Lower lobe of right lung (tissue), 2 donors: ENCODE measurements around the gene UTP4. TPM values are rescaled to one million over a fixed set of nuclear protein-coding genes. Genes with fewer than 3 reads are reported as not detected.

Source experiments
- ATAC-seq, 2 donors: fragments of 200-7000 bp; cut with Tn5 transposase; one replicate each; pipeline ENCODE4 v1.9.1; 2020 to 2022; ENCODE audit warnings: mild to moderate bottlenecking in 2 of 2, moderate library complexity in 2 of 2
- DNase-seq: peaks from one replicate; pipeline ENCODE4 v3.0.0-alpha.2; 2020
- H3K27ac ChIP-seq: fragments of 200-600 bp; one replicate; pipeline ENCODE4 v1.8.0; 2022
- H3K27me3 ChIP-seq: fragments of 200-600 bp; one replicate; pipeline ENCODE4 v1.8.0; 2022; ENCODE audit warnings: low read depth
- H3K36me3 ChIP-seq: fragments of 200-600 bp; one replicate; pipeline ENCODE4 v1.8.0; 2022; ENCODE audit warnings: mild to moderate bottlenecking
- H3K4me1 ChIP-seq: fragments of 200-600 bp; one replicate; pipeline ENCODE4 v1.8.0; 2022
- H3K4me3 ChIP-seq: fragments of 200-600 bp; one replicate; pipeline ENCODE4 v1.8.0; 2022; ENCODE audit warnings: mild to moderate bottlenecking
- H3K9me3 ChIP-seq: fragments of 200-600 bp; one replicate; pipeline ENCODE4 v1.8.0; 2022
- CTCF ChIP-seq: fragments of 200-600 bp; IDR thresholded peaks from one replicate; pipeline ENCODE4 v1.8.0; 2022; ENCODE audit warnings: antibody characterized with exemption, mild to moderate bottlenecking
- intact Hi-C: fragments of 100-400 bp; cut with DNase I; formaldehyde crosslinking; loops from one replicate; pipeline ENCODE4 v1.11.0; 2022
- total RNA-seq: library from RNA; stranded (reverse); fragmentation: NEBNext Ultra II Directional; extraction: Animal tissue kit (Norgen Biotek cat#: 25700); gene quantifications from one replicate; pipeline ENCODE4 v1.2.1, GENCODE V29; 2021
- donor health status: DM: no; HTN: yes; CAD: no; lungs with severe emphysema.

UTP4 gene
- total RNA-seq, 1 donor from 2014 or later = 26.4 TPM

GRCh38 chr16:69150146-69150865 is 17.9 kb downstream of the UTP4 start:
- H3K27ac ChIP-seq = no peak overlapping the region
- no peaks in the 10 kb centered on the region for H3K9me3 ChIP-seq
- peak; percentile 89 to 91 for ATAC-seq
- peaks cover 90% of the 10 kb centered on the region for H3K36me3 ChIP-seq
- intact Hi-C loops = loop anchor here (5.0 kb wide), 1 partner anchor 137 kb away; no protein-coding TSS in a partner anchor
- no peak for DNase-seq
- H3K27me3 ChIP-seq = no peaks in the 10 kb centered on the region
- TF ChIP-seq CTCF = peak; percentile 79
- H3K4me1 ChIP-seq = no peaks in the 10 kb centered on the region
- no peak overlapping the region for H3K4me3 ChIP-seq

- no peaks in the 10 kb centered on the region for H3K4me1 ChIP-seq
- no peak for TF ChIP-seq CTCF
- H3K27ac ChIP-seq = no peak overlapping the region
- no peaks in the 10 kb centered on the region for H3K9me3 ChIP-seq
- ATAC-seq (no peak), DNase-seq (no peak)
- no peaks in the 10 kb centered on the region for H3K27me3 ChIP-seq
- no peak overlapping the region for H3K4me3 ChIP-seq
- H3K36me3 ChIP-seq = peaks cover 89% of the 10 kb centered on the region
- intact Hi-C loops = no loop called here
Measured at GRCh38 chr16:69157196-69157595, 24.7 kb downstream of the UTP4 start.

- intact Hi-C loops = no loop called here
- Histone ChIP-seq H3K4me1 (no peaks in the 10 kb centered on the region), H3K4me3 (no peak overlapping the region), H3K27ac (no peak overlapping the region), H3K27me3 (no peaks in the 10 kb centered on the region), H3K36me3 (peaks cover 82% of the 10 kb centered on the region), H3K9me3 (no peaks in the 10 kb centered on the region)
- TF ChIP-seq CTCF = no peak
- DNase-seq (no peak), ATAC-seq (no peak)
Measured at GRCh38 chr16:69160192-69160591, 27.7 kb downstream of the UTP4 start.

GRCh38 chr16:69165584-69165983 is 33.1 kb downstream of the UTP4 start:
- intact Hi-C loops = no loop called here
- H3K27me3 ChIP-seq = no peaks in the 10 kb centered on the region
- ATAC-seq (no peak), DNase-seq (no peak)
- H3K27ac ChIP-seq = no peak overlapping the region
- TF ChIP-seq CTCF = no peak
- peaks cover 10% of the 10 kb centered on the region for H3K4me1 ChIP-seq
- no peaks in the 10 kb centered on the region for H3K9me3 ChIP-seq
- H3K36me3 ChIP-seq = peaks cover 77% of the 10 kb centered on the region
- H3K4me3 ChIP-seq = no peak overlapping the region

GRCh38 chr16:69166221-69166833 is 33.9 kb downstream of the UTP4 start:
- intact Hi-C loops = no loop called here
- TF ChIP-seq CTCF = no peak
- Histone ChIP-seq H3K27me3 (no peaks in the 10 kb centered on the region), H3K27ac (no peak overlapping the region), H3K4me3 (no peak overlapping the region), H3K9me3 (no peaks in the 10 kb centered on the region), H3K4me1 (peaks cover 17% of the 10 kb centered on the region), H3K36me3 (peaks cover 70% of the 10 kb centered on the region)
- ATAC-seq (peak in 1 of 2 donors; percentile 29), DNase-seq (no peak)
